NB4 (cell line): Measurements from ENCODE around the gene FURIN.

Source experiments
- POLR2A ChIP-seq: IDR thresholded peaks from 2 replicates; pipeline ENCODE4 v1.6.1; 2011; ENCODE audit warnings: mild to moderate bottlenecking; ENCODE audit not compliant: insufficient read length; ENCODE audit errors: extremely low read depth
- TF ChIP-seq, protein P1 (sequence below): IDR thresholded peaks from one replicate; pipeline ENCODE4 v1.5.1; 2012; ENCODE audit warnings: low read depth, low read length

DNA sequence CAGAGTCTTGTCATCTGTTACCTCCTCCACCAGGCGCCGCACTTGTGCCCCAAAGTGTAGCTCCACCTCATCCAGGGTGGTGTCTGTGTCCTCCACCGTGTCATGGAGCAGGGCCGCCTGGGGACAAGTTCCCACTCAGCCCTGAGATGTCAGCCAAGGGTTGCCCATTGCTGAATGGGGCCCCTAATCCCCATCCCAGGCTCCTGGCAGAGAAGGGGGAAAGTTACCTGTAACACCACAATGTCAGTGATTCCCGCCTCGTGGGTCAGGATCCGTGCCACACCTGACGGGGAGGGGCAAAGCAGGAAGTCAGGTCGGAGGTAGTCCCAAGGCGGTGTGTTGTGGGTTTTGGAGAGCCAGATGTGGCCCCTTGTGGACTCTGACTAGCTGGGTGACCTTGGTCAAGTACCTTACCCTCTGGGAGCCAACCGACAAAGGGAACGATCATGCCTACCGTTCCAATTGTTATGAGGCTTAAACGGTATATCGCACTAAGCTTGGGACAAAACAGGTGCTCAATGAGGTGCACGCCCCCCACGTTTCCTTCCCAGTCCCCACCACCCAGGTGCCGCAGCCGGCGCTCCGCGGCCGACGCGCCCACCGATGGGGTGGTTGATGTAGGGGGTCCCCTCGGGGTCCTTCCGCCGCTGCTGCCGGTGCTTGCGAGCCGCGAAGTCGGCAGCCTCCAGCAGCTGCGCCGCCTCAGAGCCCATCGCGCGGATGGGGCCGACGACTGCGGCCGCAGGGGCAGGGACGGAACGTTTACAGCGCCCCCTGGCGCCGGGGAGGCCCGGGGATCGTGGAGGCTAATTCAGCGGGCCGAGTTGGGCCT is 63.7 kb downstream of the FURIN start, which contains the start of gene HDDC3:
- peak; percentile 92 for TF ChIP-seq POLR2A
- TF ChIP-seq, protein P1, sequence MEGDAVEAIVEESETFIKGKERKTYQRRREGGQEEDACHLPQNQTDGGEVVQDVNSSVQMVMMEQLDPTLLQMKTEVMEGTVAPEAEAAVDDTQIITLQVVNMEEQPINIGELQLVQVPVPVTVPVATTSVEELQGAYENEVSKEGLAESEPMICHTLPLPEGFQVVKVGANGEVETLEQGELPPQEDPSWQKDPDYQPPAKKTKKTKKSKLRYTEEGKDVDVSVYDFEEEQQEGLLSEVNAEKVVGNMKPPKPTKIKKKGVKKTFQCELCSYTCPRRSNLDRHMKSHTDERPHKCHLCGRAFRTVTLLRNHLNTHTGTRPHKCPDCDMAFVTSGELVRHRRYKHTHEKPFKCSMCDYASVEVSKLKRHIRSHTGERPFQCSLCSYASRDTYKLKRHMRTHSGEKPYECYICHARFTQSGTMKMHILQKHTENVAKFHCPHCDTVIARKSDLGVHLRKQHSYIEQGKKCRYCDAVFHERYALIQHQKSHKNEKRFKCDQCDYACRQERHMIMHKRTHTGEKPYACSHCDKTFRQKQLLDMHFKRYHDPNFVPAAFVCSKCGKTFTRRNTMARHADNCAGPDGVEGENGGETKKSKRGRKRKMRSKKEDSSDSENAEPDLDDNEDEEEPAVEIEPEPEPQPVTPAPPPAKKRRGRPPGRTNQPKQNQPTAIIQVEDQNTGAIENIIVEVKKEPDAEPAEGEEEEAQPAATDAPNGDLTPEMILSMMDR = peak; percentile 92
